Caco-2 (cell line): ENCODE measurements around the gene MT1E. TPM values are rescaled to one million over a fixed set of nuclear protein-coding genes. Genes with fewer than 3 reads are reported as not detected.
"Not testable (repeated sequence)": the region's sequence is repeated elsewhere in the genome, so short reads cannot be mapped to it uniquely, and the experiment has no call there.

ENCODE experiments used
- BruUV-seq: library from RNA; stranded (reverse); fragments of 400-500 nt; replicated peaks from 2 replicates; lab custom pipeline; 2021; lab: Mats Ljungman, UMichigan
- CTCF ChIA-PET: fragments of 300-600 bp; sonication (Branson Sonifier 250); formaldehyde crosslinking; loops from one replicate; lab custom pipeline; 2022; ENCODE audit warnings: antibody characterized with exemption; lab: Charles Lee
- POLR2A ChIA-PET: fragments of 300-600 bp; sonication (Branson Sonifier 250); formaldehyde crosslinking; loops from one replicate; lab custom pipeline; 2022; ENCODE audit warnings: antibody characterized with exemption; lab: Charles Lee
- DNase-seq, 2 experiments: peaks; one replicate each; pipeline versions ENCODE4 v3.0.0 to v3.0.0-alpha.2; 2020 to 2022
- H3K27me3 ChIP-seq: replicated peaks from 2 replicates; pipeline ENCODE4 v1.6.0; 2011; ENCODE audit warnings: low read length; ENCODE audit not compliant: control insufficient read depth, insufficient read depth
- H3K36me3 ChIP-seq: 2 replicates; pipeline ENCODE4 v1.5.1; 2011; ENCODE audit warnings: low read length; ENCODE audit not compliant: control insufficient read depth, insufficient read depth
- H3K4me1 ChIP-seq: fragments of 250-450 bp; sonication (Bioruptor Pico); 2 replicates; pipeline ENCODE4 v1.5.1; 2020; ENCODE audit warnings: mild to moderate bottlenecking
- H3K4me3 ChIP-seq: 2 replicates; pipeline ENCODE4 v1.5.1; 2011; ENCODE audit warnings: low read depth, mild to moderate bottlenecking, control low read depth, low read length
- H3K9me3 ChIP-seq: fragments of 250-450 bp; sonication (Bioruptor Pico); 2 replicates; pipeline ENCODE4 v1.5.1; 2020; ENCODE audit warnings: mild to moderate bottlenecking, moderate library complexity
- H3K27ac Mint-ChIP-seq: one replicate; pipeline ENCODE4 v1.8.0; 2022; ENCODE audit warnings: mixed read lengths; ENCODE audit not compliant: unreplicated experiment
- H3K27me3 Mint-ChIP-seq: one replicate; pipeline ENCODE4 v1.8.0; 2022; ENCODE audit warnings: mixed read lengths; ENCODE audit not compliant: insufficient read depth, unreplicated experiment
- H3K36me3 Mint-ChIP-seq: one replicate; pipeline ENCODE4 v1.8.0; 2022; ENCODE audit warnings: mild to moderate bottlenecking, mixed read lengths; ENCODE audit not compliant: insufficient read depth, unreplicated experiment
- H3K4me1 Mint-ChIP-seq: one replicate; pipeline ENCODE4 v1.8.0; 2022; ENCODE audit warnings: low read depth, mixed read lengths; ENCODE audit not compliant: unreplicated experiment
- H3K4me3 Mint-ChIP-seq: one replicate; pipeline ENCODE4 v1.8.0; 2022; ENCODE audit warnings: mild to moderate bottlenecking, moderate library complexity, mixed read lengths; ENCODE audit not compliant: unreplicated experiment
- H3K9me3 Mint-ChIP-seq: one replicate; pipeline ENCODE4 v1.8.0; 2022; ENCODE audit warnings: mixed read lengths; ENCODE audit not compliant: unreplicated experiment
- CTCF ChIP-seq, 2 experiments: fragments of 200-600 bp in 1 of 2; IDR thresholded peaks; 1 replicate in 1 of 2; 2 replicates in 1 of 2; pipeline versions ENCODE4 v1.5.1 to v1.8.0; 2011 to 2022; ENCODE audit warnings: antibody characterized with exemption in 1 of 2, control low read depth in 1 of 2, inconsistent platforms in 1 of 2, low read depth in 1 of 2, low read length in 1 of 2, mild to moderate bottlenecking in 1 of 2, moderate library complexity in 1 of 2; ENCODE audit not compliant: insufficient read depth in 1 of 2, severe bottlenecking in 1 of 2, unreplicated experiment in 1 of 2
- intact Hi-C: fragments of 100-400 bp; cut with micrococcal nuclease; formaldehyde crosslinking; loops from one replicate; pipeline ENCODE4 v1.10.0; 2022; ENCODE audit not compliant: unreplicated experiment
- total RNA-seq: library from RNA; stranded (reverse); gene quantifications from 2 replicates; pipeline ENCODE4 v1.2.3, GENCODE V29; 2022

The MT1E gene
- total RNA-seq, 1 experiment from 2014 or later = 2.0 TPM

GRCh38 chr16:56620339-56620897 is 5.2 kb upstream of the MT1E start:
- no peak for DNase-seq
- Histone ChIP-seq H3K4me1 (no peaks in the 10 kb centered on the region), H3K4me3 (no peak overlapping the region), H3K36me3 (no peaks in the 10 kb centered on the region), H3K9me3 (no peaks in the 10 kb centered on the region), H3K27me3 (no peaks in the 10 kb centered on the region; the same call in 1 of the 2 replicates)
- no peaks in the 10 kb centered on the region for H3K36me3 Mint-ChIP-seq
- intact Hi-C loops = no loop called here
- no peak for TF ChIP-seq CTCF (IDR thresholded peaks at IDR 0.05; ENCODE audit: insufficient read depth in 1 of 2, low read depth in 1 of 2, low read length in 1 of 2, severe bottlenecking in 1 of 2, unreplicated experiment in 1 of 2)
- no TSS peak for BruUV-seq
- no peaks in the 10 kb centered on the region for H3K9me3 Mint-ChIP-seq
- ChIA-PET CTCF (no interaction called here), POLR2A (no interaction called here)
- H3K27ac Mint-ChIP-seq = no peak overlapping the region
- H3K4me3 Mint-ChIP-seq = no peak overlapping the region
- H3K27me3 Mint-ChIP-seq = peaks cover 13% of the 10 kb centered on the region
- H3K4me1 Mint-ChIP-seq = no peaks in the 10 kb centered on the region

DNA sequence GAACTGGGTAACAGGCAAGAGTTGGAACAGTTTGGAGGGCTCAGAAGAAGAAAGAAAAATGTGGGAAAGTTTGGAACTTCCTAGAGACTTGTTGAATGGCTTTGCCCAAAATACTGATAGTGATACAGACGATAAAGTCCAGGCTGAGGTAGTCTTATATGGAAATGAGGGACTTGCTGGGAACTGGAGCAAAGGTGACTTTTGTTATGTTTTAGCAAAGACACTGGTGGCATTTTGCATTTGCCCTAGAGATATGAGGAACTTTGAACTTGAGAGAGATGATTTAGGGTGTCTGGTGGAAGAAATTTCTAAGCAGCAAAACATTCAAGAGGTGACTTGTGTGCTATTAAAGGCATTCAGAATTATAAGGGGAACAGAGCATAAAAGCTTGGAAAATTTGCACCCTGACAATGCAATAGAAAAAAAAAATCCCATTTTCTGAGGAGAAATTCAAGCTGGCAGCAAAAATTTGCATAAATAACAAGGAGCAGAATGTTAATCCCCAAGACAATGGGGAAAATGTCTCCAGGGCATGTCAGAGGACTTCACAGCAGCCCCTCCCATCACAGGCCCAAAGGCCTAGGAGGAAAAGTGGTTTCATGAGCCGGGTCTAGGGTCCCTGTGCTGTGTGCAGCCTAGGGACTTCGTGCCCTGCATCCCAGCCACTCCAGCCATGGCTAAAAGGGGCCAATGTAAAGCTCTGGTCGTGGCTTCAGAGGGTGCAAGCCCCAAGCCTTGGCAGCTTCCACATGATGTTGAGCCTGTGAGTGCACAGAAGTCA is 3.7 kb upstream of the MT1E start:
- H3K27me3 Mint-ChIP-seq = peaks cover 14% of the 10 kb centered on the region
- H3K36me3 ChIP-seq, H3K4me1 Mint-ChIP-seq, H3K36me3 Mint-ChIP-seq, BruUV-seq, intact Hi-C loops, H3K4me1 ChIP-seq, H3K27ac Mint-ChIP-seq, H3K4me3 Mint-ChIP-seq, H3K4me3 ChIP-seq, H3K9me3 ChIP-seq, H3K9me3 Mint-ChIP-seq, DNase-seq, H3K27me3 ChIP-seq, POLR2A ChIA-PET: not testable (repeated sequence)
- CTCF ChIA-PET = interaction anchor here (1.5 kb wide), 1 partner anchor 17 kb away, joined by 4 read pairs; no protein-coding TSS in a partner anchor

DNA sequence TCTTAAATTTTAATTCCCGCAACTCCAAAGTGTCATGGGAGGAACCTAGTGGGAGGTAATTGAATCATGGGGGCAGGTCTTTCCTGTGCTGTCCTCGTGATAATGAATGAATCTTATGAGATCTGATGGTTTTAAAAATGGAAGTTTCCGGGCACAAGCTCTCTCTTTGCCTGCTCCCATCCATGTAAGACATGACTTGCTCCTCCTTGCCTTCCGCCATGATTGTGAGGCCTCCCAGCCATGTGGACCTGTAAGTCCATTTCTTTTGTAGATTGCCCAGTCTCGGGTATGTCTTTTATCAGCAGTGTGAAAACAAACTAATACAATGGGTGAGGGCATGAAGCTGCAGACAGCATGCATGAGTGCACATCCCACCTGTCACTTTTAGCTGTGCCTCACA is 2.4 kb upstream of the MT1E start:
- H3K4me3 ChIP-seq, H3K4me3 Mint-ChIP-seq, H3K27me3 ChIP-seq, H3K4me1 Mint-ChIP-seq, DNase-seq, intact Hi-C loops, H3K36me3 ChIP-seq, H3K27ac Mint-ChIP-seq, H3K9me3 ChIP-seq, POLR2A ChIA-PET, H3K9me3 Mint-ChIP-seq, H3K4me1 ChIP-seq, BruUV-seq, H3K36me3 Mint-ChIP-seq: not testable (repeated sequence)
- CTCF ChIA-PET = interaction anchor here (1.5 kb wide), 1 partner anchor 19 kb away, joined by 4 read pairs; no protein-coding TSS in a partner anchor
- H3K27me3 Mint-ChIP-seq = peaks cover 13% of the 10 kb centered on the region

- no peak overlapping the region for H3K4me3 ChIP-seq
- no peaks in the 10 kb centered on the region for H3K36me3 ChIP-seq
- Mint-ChIP-seq H3K9me3 (no peaks in the 10 kb centered on the region), H3K4me3 (no peak overlapping the region), H3K27ac (no peak overlapping the region), H3K4me1 (no peaks in the 10 kb centered on the region), H3K36me3 (no peaks in the 10 kb centered on the region), H3K27me3 (peaks cover 13% of the 10 kb centered on the region)
- no peaks in the 10 kb centered on the region for H3K4me1 ChIP-seq
- no peaks in the 10 kb centered on the region for H3K9me3 ChIP-seq
- no peak for TF ChIP-seq CTCF (IDR thresholded peaks at IDR 0.05; ENCODE audit: insufficient read depth in 1 of 2, low read depth in 1 of 2, low read length in 1 of 2, severe bottlenecking in 1 of 2, unreplicated experiment in 1 of 2)
- ChIA-PET CTCF (interaction anchor here (0.5 to 1.5 kb wide), 2 partner anchors 19 to 78 kb away, joined by 3 to 4 read pairs; no protein-coding TSS in a partner anchor), POLR2A (no interaction called here)
- no peak for DNase-seq
- no peaks in the 10 kb centered on the region for H3K27me3 ChIP-seq
- intact Hi-C loops = no loop called here
- no TSS peak for BruUV-seq
Measured at GRCh38 chr16:56623637-56624036, 1.9 kb upstream of the MT1E start.
